ENCODE data around the gene TAF12. TPM values are rescaled to one million over a fixed set of nuclear protein-coding genes. Genes with fewer than 3 reads are reported as not detected.
"Not testable (repeated sequence)": the region's sequence is repeated elsewhere in the genome, so short reads cannot be mapped to it uniquely, and the experiment has no call there.

The TAF12 gene, protein sequence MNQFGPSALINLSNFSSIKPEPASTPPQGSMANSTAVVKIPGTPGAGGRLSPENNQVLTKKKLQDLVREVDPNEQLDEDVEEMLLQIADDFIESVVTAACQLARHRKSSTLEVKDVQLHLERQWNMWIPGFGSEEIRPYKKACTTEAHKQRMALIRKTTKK
- total RNA-seq (10 to 100 TPM; 25.7 to 37.3 TPM), polyA plus RNA-seq (ENCODE audit: insufficient read depth, low read depth, low replicate concordance) (41.1 TPM)
- long read RNA-seq, donor 1, transcript TAF12-202 (6 exons, 1,334 nt), result major isoform, 21 of 22 reads
- long read RNA-seq, donor 1, partial matches to known transcripts, result 0 of 22 reads
- long read RNA-seq, donor 1, other reads (novel, unspliced or antisense), result 0 of 22 reads
- long read RNA-seq, donor 2, transcript TAF12-202 (6 exons, 1,334 nt), result major isoform, 15 of 15 reads
- long read RNA-seq, donor 2, partial matches to known transcripts, result 0 of 15 reads
- long read RNA-seq, donor 2, other reads (novel, unspliced or antisense), result 0 of 15 reads

DNA sequence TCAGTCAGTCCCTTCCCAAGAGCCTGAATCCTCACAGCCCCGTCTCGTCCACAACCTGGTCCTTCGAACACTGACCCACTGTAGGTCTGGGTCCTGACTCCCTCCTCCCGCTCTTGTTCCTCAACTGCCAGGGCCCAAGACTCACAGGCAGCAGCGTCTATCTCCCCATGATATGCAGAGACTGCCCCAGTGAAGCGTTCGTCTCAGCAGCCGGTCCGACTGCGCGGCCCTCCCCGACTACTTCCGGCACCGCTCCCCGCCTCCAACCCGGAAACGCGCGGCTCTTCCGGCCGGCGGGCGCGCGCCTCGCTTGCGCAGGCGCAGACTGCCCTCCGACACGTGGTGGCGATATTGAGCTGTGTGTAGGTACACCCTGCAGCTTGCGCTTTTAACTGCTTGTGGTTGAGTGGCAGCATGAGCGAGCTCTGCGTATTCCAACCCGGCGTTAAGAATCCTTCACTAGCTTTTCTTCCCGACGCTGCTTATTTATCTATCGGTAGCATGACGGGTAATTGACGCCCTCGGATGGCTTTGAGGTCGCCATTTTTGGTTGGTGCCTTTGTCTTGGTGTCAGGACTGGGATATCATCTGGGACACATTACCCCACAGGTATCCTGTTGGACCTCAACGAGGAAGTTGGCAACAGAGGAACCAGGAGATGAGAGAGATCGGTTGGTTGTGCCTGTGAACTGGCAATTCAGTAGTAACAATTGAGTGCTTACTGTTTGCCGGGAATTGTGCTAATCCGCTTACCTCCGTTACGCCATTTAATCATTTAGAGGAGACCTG is at the start of gene TAF12:
Gene TAF12 (minus strand): TSS at position 221 of the 789 bp plus-strand sequence. CDS start 20,986 bp downstream, outside the sequence.
- TF ChIP-seq, protein P1, sequence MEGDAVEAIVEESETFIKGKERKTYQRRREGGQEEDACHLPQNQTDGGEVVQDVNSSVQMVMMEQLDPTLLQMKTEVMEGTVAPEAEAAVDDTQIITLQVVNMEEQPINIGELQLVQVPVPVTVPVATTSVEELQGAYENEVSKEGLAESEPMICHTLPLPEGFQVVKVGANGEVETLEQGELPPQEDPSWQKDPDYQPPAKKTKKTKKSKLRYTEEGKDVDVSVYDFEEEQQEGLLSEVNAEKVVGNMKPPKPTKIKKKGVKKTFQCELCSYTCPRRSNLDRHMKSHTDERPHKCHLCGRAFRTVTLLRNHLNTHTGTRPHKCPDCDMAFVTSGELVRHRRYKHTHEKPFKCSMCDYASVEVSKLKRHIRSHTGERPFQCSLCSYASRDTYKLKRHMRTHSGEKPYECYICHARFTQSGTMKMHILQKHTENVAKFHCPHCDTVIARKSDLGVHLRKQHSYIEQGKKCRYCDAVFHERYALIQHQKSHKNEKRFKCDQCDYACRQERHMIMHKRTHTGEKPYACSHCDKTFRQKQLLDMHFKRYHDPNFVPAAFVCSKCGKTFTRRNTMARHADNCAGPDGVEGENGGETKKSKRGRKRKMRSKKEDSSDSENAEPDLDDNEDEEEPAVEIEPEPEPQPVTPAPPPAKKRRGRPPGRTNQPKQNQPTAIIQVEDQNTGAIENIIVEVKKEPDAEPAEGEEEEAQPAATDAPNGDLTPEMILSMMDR (IDR thresholded peaks at IDR 0.05), result peak; percentile 36 to 56 (median 53)
- peak; percentile 92 for TF ChIP-seq POLR2A (IDR thresholded peaks at IDR 0.05)
- Histone ChIP-seq H3K36me3 (ENCODE audit: low read depth, missing control alignments) (no peaks in the 10 kb centered on the region), H3K9me3 (no peaks in the 10 kb centered on the region), H3K4me3 (peak within 1 kb of the TSS; percentile 66 to 86), H3K27me3 (no peaks in the 10 kb centered on the region), H3K27ac (peak within 1 kb of the TSS; percentile 80 to 88), H3K4me1 (no peaks in the 10 kb centered on the region)
- WGBS, 2 donors, result 1% methylated on average over 41 to 49 of the region's 49 CpGs
- intact Hi-C loops (cut with DNase I; ENCODE audit: low total_unique reads), result no loop called here
- DNase-seq, result peak; percentile 94

DNA sequence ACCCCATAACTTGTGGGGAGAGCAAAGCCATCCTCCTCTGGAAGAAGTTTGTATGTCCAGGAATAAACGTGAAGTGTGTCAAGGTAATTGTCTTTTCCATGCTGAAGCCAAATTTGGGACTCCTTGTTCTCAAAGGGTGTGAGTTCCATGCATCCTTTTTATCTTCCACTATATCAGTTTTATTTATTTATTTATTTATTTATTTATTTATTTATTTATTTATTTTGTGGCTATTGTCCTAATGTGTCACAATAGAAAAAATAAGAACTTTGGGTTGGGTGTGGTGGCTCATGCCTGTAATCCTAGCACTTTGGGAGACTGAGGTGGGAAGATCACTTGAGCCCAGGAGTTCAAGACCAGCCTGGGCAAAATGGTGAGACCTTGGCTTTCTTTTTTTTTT is 48.8 kb upstream of the TAF12 start:
- H3K9me3 ChIP-seq; H3K4me3 ChIP-seq; H3K4me1 ChIP-seq; intact Hi-C loops (cut with DNase I; ENCODE audit: low total_unique reads); H3K27ac ChIP-seq; DNase-seq; H3K27me3 ChIP-seq; H3K36me3 ChIP-seq (ENCODE audit: low read depth, missing control alignments): not testable (repeated sequence)
- 81 to 89% methylated on average over 1 of the region's 1 CpG for WGBS, 2 donors

DNA sequence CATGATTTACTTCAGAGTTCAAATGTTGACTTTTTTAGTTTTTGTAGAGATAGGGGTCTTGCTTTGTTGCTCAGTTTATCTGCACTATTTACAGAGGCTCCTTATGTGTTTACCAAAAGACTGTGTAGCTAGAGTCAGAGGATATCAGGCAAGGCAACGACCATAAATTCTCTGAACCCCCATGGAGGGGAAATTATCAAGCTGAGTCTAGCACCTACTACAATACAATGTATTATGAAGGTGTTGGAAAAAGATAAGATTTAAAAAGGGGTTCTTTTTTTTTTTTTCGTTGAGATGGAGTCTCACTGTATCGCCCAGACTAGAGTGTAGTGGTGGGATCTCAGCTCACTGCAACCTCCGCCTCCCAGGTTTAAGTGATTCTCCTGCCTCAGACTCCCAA is 42.1 kb upstream of the TAF12 start:
- no peak for DNase-seq
- Histone ChIP-seq H3K27me3 (no peaks in the 10 kb centered on the region), H3K4me1 (no peaks in the 10 kb centered on the region), H3K4me3 (no peak overlapping the region), H3K36me3 (ENCODE audit: low read depth, missing control alignments) (no peaks in the 10 kb centered on the region), H3K27ac (no peak overlapping the region), H3K9me3 (no peaks in the 10 kb centered on the region)
- WGBS, 2 donors, result 89 to 90% methylated on average over 4 of the region's 4 CpGs
- TF ChIP-seq, protein P1 (IDR thresholded peaks at IDR 0.05), result no peak
- no peak for TF ChIP-seq POLR2A (IDR thresholded peaks at IDR 0.05)
- intact Hi-C loops (cut with DNase I; ENCODE audit: low total_unique reads), result no loop called here

DNA sequence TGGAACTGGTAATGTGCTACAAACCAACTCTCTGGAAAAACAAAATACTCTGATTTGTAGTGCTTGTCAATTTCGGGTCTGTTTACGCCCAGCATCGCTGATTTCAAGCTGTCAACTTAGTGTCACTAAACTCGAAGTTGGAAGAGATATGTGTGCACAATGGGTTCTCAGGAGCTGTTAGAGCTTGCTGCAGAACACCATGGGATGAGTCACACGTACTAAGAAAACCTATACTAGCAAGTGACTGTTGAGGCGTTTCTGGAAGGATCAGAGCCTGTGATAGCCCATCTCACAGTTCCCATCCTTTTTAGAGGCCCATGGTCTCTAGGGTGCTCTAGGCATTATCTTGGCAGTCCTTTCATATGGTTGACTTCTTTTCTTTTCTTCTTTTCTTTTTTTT is 40.0 kb upstream of the TAF12 start:
- H3K4me3 ChIP-seq, result no peak overlapping the region
- intact Hi-C loops (cut with DNase I; ENCODE audit: low total_unique reads), result no loop called here
- no peaks in the 10 kb centered on the region for H3K9me3 ChIP-seq
- TF ChIP-seq, protein P1 (IDR thresholded peaks at IDR 0.05), result no peak
- no peak for TF ChIP-seq POLR2A (IDR thresholded peaks at IDR 0.05)
- 80 to 83% methylated on average over 6 of the region's 6 CpGs for WGBS, 2 donors
- no peak overlapping the region for H3K27ac ChIP-seq
- no peak for DNase-seq
- no peaks in the 10 kb centered on the region for H3K4me1 ChIP-seq
- H3K27me3 ChIP-seq, result no peaks in the 10 kb centered on the region
- H3K36me3 ChIP-seq (ENCODE audit: low read depth, missing control alignments), result no peaks in the 10 kb centered on the region

DNA sequence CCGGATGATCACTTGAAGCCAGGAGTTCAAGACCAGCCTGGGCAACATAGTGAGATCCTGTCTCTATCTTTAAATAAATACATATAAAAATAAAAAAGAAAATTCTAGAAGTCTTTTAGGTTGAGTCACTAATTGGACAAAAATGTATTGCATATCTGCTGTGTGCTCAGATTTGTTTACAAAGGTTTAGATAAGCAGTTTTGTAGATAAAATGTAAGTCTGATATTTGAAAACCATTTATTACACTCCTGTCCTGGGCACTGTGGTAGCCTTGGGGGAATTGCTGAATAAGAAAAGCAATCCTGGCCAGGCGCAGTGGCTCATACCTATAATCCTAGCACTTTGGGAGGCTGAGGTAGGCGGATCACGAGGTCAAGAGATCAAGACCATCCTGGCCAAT is 37.3 kb upstream of the TAF12 start:
- H3K4me1 ChIP-seq, result no peaks in the 10 kb centered on the region
- H3K9me3 ChIP-seq, result no peaks in the 10 kb centered on the region
- no peak overlapping the region for H3K27ac ChIP-seq
- intact Hi-C loops (cut with DNase I; ENCODE audit: low total_unique reads), result no loop called here
- H3K27me3 ChIP-seq, result no peaks in the 10 kb centered on the region
- DNase-seq, result no peak
- H3K4me3 ChIP-seq, result no peak overlapping the region
- 89 to 91% methylated on average over 4 of the region's 4 CpGs for WGBS, 2 donors
- no peaks in the 10 kb centered on the region for H3K36me3 ChIP-seq (ENCODE audit: low read depth, missing control alignments)
- TF ChIP-seq POLR2A (IDR thresholded peaks at IDR 0.05), result no peak
- TF ChIP-seq, protein P1 (IDR thresholded peaks at IDR 0.05), result no peak
